Measurements from ENCODE around the gene CLUH.
A peak's percentile ranks its signal among the peaks of the same experiment; 100 is the strongest.
"Not testable (repeated sequence)": the region's sequence is repeated elsewhere in the genome, so short reads cannot be mapped to it uniquely, and the experiment has no call there.

Gene CLUH

GRCh38 chr17:2688351-2689342 lies 22.9 kb downstream of the CLUH start:
- DNase-seq = no peak

DNA sequence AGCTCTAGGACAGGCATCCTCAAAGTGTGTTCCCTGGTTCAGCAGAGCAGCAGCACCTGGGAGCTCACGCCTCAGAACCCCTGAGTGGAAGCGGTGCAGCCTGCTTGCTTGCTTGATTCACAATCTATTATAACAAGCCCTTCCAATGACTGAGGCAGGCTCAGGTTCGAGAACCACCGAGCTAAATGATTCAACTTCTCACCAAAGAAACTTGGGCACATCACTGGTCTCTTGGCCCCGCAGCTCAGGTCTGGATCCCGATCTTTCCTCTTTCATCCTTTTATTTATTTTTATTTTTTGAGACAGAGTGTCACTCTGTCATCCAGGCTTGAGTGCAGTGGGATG lies 24.5 kb downstream of the CLUH start:
- DNase-seq = no peak

GRCh38 chr17:2685696-2686095 lies 25.9 kb downstream of the CLUH start:
- DNase-seq = no peak

DNA sequence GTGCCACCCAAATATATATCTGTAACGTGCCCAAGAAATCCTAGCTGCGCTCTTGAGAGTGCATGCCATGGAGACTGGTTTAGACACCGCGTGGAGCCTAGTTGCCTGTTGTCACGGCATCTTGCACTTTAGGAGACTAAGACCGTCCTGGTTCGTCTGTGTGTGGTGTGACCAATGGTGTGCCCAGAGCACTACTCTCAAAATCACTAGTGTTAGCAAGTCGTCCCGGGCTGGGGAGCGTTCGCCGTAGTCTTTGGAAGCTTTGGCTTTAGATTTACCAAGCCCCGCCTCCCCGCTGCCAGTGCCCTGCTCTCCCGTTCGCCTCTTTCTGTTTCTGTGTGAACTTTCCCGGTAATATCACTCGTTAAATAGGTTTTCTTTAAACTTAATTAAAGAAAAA lies 27.0 kb downstream of the CLUH start:
- no peak for DNase-seq

DNA sequence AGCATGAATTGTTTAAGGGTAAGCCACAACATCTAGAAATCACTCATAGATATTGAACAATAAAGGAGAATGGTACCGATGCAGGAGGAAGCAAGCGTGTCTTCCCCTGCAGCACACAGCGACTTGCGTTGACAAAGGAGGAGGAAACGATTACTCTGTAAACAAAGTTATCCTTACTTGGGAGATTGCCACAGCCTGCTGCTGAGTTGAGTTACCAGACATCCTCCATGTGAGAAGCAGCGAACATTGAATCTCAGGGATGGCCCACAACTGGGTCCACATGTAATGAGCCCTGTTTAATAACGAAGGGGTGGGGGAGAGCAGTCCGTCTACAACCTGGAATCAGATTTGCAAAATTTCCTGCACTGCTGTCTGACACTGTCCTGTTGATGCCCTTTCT lies 27.7 kb downstream of the CLUH start:
- DNase-seq = no peak

- peak; percentile 55 for DNase-seq
Measured at GRCh38 chr17:2682176-2682938, 29.2 kb downstream of the CLUH start.

DNA sequence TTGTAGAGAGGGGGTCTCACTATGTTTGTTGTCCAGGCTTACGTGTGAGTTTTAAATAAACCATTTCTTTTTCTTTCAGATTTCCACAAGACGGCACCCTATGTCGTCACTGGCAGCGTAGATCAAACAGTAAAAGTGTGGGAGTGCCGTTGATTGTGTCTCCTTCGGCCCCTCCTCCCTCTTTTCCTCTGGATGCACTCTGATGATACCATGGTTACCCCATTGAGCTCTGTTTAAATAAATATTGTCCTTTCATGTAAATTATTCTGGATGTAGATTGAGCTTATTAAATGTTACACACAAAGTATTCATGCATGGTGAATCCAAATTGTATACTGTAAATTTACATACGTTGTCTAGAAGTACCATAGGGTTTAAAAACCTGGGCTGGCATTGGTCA lies 29.9 kb downstream of the CLUH start:
- no peak for DNase-seq

DNA sequence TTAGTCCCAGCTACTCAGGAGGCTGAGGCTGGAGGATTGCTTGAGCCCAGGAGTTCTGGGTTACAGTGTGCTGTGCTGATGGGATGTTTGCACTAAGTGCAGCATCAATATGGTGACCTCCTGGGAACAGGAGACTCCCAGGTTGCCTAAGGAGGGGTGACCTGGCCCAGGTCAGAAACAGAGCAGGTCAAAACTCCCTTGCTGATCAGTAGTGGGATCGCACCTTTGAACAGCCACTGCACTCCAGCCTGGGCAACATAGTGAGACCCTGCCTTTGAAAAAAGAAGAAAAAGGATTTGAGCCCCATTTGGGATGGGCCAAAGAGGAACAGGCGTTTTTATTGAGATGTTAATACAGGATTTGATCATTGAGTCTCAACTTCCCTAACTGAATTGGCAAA lies 30.6 kb downstream of the CLUH start:
- no peak for DNase-seq

DNA sequence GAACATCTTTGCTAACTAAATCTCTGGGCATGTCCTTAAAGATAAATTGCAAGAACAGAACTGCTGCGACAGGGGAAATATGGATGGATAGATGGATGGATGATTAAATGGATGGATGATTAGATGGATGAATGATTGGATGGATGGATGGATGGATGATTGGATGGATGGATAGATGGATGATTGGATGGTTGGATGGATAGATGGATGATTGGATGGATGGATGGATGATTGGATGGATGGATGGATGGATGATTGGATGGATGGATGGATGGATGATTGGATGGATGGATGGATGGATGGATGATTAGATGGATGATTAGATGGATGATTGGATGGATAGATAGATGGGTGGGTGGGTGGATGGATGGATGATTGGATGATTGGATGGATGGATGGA lies 32.3 kb downstream of the CLUH start:
- DNase-seq = not testable (repeated sequence)

DNA sequence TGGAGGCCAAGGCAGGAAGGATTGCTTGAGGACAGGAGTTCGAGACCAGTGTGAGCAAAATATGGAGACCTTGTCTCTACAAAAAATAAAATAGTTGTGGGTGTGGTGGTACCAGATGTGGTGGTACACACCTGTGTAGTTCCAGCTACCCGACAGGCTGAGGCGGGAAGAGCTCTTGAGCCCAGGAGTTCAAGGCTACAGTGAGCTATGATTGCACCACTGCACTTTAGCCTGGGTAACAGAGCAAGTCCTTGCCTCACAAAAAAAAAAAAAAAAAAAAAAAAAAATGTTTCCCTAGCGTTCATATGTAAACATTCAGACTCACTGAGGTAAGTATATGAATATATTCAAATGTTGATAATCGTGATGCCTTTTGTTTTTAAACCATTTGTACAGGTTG lies 39.5 kb downstream of the CLUH start:
- no peak for DNase-seq

DNA sequence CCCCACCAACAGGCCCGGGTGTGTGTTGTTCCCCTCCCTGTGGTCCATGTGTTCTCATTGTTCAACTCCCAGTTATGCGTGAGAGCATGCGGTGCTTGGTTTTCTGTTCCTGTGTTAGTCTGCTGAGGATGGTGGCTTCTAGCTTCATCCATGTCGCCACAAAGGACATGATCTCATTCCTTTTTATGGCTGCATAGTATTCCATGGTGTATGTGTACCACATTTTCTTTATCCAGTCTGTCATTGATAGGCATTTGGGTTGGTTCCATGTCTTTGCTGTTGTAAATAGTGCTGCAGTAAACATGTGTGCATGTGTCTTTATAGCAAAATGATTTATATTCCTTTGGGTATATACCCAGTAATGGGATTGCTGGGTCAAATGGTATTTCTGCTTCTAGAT lies 51.2 kb downstream of the CLUH start:
- DNase-seq = not testable (repeated sequence)

- DNase-seq = peak; percentile 77
Measured at GRCh38 chr17:2659337-2659736, 52.2 kb downstream of the CLUH start.

GRCh38 chr17:2656283-2656682 lies 55.3 kb downstream of the CLUH start:
- DNase-seq = peak; percentile 25

GRCh38 chr17:2655546-2655945 lies 56.0 kb downstream of the CLUH start:
- DNase-seq = no peak

- DNase-seq = not testable (repeated sequence)
Measured at GRCh38 chr17:2652911-2653310, 58.7 kb downstream of the CLUH start.

DNA sequence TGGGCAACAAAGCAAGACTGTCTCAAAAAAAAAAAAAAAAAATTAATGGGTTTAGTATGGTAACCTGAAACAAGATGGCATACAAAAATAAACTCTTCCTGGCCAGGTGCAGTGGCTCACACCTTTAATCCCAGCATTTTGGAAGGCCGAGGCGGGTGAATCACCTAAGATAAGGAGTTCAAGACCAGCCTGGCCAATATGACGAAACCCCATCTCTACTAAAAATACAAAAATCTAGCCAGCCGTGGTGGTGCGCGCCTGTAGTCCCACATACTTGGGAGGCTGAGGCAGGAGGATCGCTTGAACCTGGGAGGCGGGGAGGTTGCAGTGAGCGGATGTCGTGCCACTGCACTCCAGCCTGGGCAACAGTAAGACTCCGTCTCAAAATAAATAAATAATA lies 62.4 kb downstream of the CLUH start:
- DNase-seq = no peak

GRCh38 chr17:2647957-2648356 lies 63.6 kb downstream of the CLUH start:
- DNase-seq = no peak

DNA sequence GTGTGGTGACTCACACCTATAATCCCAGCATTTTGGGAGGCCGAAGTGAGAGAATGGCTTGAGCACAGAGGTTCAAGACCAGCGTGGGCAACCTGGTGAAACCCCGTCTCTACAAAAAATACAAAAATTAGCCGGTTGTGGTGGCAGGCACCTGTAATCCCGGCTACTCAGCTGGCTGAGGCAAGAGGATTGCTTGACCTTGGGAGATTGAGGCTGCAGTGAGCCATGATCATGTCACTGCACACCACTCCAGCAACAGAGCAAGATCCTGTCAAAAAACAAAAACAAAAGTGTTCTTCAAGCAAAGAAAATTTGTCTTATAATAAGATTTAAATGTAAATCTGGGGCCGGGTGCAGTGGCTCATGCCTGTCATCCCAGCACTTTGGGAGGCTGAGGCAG lies 66.6 kb downstream of the CLUH start:
- no peak for DNase-seq

Data from fibroblast of skin of back (primary cell).